ENCODE data around the gene CAB39L. TPM values are rescaled to one million over a fixed set of nuclear protein-coding genes. Genes with fewer than 3 reads are reported as not detected.
A peak's percentile ranks its signal among the peaks of the same experiment; 100 is the strongest.

Gene CAB39L
- total RNA-seq, 3 donors from 2014 or later = 8.5 to 87.2 (median 9.6) TPM

DNA sequence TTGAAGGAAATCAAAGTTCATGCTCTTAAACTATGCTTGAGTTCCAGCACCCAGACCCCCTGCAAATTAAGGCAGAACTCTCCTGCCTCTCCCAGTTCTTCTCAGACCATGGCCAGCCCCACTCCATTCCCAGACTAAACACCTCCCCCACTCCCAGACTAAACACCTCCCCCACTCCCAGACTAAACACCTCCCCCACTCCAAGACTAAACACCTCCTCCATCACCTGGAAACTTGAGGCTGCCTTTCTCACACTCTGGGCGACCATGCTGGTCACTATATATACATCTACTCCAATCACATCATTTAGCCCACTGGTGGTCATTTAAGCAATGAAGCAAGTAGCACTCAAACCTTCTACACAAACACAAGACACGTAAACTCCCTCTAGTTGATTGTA is 57.2 kb downstream of the CAB39L start:
- ATAC-seq (no peak), DNase-seq (no peak)
- TF ChIP-seq CTCF (IDR thresholded peaks at IDR 0.05) = no peak
- H3K4me3 ChIP-seq = no peak overlapping the region
- no peaks in the 10 kb centered on the region for H3K4me1 ChIP-seq (ENCODE audit: low read depth)
- no peaks in the 10 kb centered on the region for H3K9me3 ChIP-seq
- no peaks in the 10 kb centered on the region for H3K36me3 ChIP-seq (ENCODE audit: low read depth)
- intact Hi-C loops (cut with DNase I, micrococcal nuclease) = no loop called here

DNA sequence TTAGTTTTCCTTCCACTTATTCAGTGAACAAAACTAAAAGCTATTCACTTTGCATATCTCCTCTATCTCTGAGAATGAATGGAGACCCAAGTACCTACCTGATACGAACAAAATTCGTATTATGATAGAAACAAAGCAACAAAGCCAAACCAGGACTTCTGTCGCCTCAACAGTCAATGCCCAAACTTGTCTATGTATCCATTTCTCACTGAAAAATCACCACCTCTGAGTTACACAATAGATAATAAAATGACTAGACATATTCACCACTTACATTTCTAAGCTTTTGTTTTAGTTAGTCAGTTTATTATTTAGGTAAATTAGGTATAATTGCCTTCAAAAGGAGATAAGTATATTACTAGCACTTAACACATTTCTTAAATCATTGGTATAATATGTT is 67.7 kb downstream of the CAB39L start:
- TF ChIP-seq CTCF (IDR thresholded peaks at IDR 0.05) = no peak
- ATAC-seq (no peak), DNase-seq (no peak)
- H3K9me3 ChIP-seq = no peaks in the 10 kb centered on the region
- no peaks in the 10 kb centered on the region for H3K36me3 ChIP-seq (ENCODE audit: low read depth)
- no peak overlapping the region for H3K4me3 ChIP-seq
- intact Hi-C loops (cut with DNase I, micrococcal nuclease) = no loop called here
- no peaks in the 10 kb centered on the region for H3K4me1 ChIP-seq (ENCODE audit: low read depth)

- no peak for TF ChIP-seq CTCF (IDR thresholded peaks at IDR 0.05)
- Histone ChIP-seq H3K4me1 (ENCODE audit: low read depth) (no peaks in the 10 kb centered on the region), H3K4me3 (no peak overlapping the region), H3K36me3 (ENCODE audit: low read depth) (no peaks in the 10 kb centered on the region), H3K9me3 (no peaks in the 10 kb centered on the region)
- intact Hi-C loops (cut with DNase I, micrococcal nuclease) = no loop called here
- DNase-seq = no peak
- no peak for ATAC-seq
Observed at GRCh38 chr13:49374585-49375290, 69.1 kb downstream of the CAB39L start.

DNA sequence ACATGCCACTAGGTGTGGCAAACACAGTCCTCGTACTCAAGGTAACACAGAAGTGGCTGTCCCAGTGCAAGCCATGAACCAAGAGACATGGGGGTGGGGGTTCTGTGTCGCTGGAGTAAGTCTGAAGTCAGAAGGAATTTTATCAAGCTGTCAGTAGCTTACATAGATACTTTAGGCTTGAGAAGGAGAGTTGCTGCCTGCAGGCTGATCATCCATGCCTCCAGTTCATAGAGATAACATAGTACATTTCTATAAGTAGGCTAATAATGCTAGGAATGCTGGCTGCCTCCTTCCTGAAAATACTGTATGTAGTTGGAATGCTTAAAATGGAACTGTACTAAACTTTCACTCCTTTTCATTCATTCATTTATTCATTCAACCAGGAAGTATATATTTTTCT is 70.1 kb downstream of the CAB39L start:
- H3K4me1 ChIP-seq (ENCODE audit: low read depth) = no peaks in the 10 kb centered on the region
- no peak overlapping the region for H3K4me3 ChIP-seq
- ATAC-seq (no peak), DNase-seq (no peak)
- intact Hi-C loops (cut with DNase I, micrococcal nuclease) = no loop called here
- TF ChIP-seq CTCF (IDR thresholded peaks at IDR 0.05) = no peak
- H3K36me3 ChIP-seq (ENCODE audit: low read depth) = no peaks in the 10 kb centered on the region
- no peaks in the 10 kb centered on the region for H3K9me3 ChIP-seq

DNA sequence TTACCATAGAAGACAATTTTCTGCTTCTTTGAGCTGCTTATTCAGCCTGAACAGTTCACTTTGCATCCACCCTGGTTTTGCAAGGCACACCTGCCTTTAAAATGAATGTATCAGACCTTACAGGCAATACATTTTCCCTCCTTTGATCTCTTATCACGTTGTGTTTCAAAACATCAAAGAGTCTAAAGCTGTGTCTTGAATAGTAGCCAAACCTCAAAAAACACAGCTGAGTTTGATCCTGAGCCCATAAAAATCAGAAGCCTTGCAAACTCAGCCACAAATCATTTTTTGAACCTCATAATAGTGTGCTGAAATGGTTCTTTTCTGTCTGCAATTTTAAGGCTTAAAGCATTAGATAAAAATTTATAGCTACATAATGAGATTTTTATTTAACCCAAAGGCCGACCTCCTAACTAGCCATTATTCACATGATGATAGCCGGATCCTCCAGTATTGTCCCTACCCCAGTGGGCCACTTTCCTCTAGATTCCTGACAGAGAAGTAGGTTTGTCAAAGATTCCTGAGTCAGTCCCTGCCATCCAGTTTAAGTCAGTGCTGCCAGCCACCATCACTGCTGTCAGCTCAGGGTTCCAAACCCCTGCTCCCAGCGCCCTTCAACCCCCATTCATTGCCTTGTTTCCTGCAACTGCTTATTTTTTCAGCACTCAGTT is 71.8 kb downstream of the CAB39L start:
- Histone ChIP-seq H3K4me3 (no peak overlapping the region), H3K9me3 (no peaks in the 10 kb centered on the region), H3K36me3 (ENCODE audit: low read depth) (no peaks in the 10 kb centered on the region), H3K4me1 (ENCODE audit: low read depth) (no peaks in the 10 kb centered on the region)
- no peak for TF ChIP-seq CTCF (IDR thresholded peaks at IDR 0.05)
- no peak for DNase-seq
- intact Hi-C loops (cut with DNase I, micrococcal nuclease) = no loop called here
- ATAC-seq = peak; percentile 79

Measured in mucosa of descending colon (tissue), 3 donors.